Measurements from ENCODE around the gene PDZD2.
"Not testable (repeated sequence)": the region's sequence is repeated elsewhere in the genome, so short reads cannot be mapped to it uniquely, and the experiment has no call there.

The PDZD2 gene

DNA sequence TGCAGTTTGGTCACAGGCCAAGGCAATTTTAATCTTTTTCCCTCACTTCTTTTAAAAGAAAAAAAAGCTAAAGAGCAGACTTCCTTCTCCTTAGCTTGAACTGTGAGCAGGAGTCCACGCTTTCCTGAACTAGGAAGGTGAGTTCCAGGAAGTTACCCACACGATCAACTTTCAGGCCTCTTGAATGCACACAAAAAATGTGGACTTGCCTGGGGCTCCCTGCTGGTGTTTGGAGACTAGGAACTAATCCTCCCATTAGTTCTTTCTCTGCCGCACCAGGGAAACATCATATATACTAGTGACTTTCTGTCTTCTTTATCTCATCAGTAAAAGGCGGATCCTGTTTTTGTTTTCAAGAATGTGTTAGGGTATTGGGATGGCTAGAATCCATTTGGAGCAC, 295.2 kb downstream of the PDZD2 start:
- no peak for DNase-seq (ENCODE audit: low read depth)

DNA sequence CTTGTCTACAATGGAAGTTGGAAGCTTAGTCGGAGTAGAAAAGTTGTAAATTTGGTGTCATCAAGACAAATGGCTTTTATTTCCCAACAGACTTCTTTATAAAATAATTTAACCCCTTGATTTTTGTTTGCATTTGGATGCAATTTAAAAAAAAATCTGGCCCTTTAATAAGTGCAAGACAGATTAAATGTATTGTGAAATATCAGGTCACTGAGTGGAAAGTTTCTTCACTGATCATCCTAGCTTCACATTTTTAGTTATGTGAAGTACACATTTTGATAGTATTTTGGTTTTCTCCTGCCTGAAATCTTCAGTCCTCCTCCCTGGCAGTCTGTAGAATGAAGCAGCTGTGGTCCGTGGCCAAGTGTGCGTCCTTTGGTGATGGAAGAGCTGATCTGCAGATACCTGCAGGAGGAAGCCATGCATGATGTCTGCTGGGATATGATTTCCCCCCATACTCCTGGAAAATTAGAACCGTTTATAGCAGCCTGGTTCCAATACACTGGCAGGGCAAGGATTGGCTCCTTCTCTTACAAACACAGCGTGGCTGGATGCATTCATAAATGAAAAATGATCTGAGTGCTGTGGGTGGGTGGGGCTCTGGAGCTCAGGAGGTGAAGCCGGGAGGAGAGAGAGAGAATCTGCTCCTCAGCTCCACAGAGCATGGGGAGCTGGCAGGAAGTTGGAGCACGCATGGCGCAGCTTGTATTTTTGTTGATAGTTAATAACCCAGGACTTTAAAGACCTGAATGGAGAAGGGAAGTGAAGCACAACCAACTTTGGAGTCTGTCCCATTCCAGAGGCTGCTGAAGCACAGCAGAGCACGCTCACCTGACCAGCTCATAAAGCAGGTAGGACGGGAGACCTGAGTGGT, 296.8 kb downstream of the PDZD2 start:
- DNase-seq (ENCODE audit: low read depth), result no peak

DNA sequence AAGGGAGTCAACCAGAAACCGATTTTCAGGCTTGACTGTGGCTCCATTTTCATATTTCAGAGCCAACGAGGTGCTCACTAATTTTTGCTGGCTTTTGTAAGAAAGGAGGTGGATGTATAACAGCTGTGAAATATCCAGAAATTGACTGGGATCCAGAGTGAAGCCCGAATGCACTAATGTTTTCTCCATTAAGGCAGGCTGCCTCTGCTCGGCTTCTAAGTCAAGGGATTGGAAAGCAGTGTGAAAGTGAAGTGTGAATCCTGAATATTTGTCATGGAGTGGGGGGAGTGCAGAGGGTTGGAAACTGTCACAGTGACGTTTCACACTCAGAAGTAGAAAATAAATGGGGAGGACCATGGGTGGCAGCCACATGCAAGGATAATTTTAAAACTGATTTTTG, 297.8 kb downstream of the PDZD2 start:
- DNase-seq (ENCODE audit: low read depth), result no peak

DNA sequence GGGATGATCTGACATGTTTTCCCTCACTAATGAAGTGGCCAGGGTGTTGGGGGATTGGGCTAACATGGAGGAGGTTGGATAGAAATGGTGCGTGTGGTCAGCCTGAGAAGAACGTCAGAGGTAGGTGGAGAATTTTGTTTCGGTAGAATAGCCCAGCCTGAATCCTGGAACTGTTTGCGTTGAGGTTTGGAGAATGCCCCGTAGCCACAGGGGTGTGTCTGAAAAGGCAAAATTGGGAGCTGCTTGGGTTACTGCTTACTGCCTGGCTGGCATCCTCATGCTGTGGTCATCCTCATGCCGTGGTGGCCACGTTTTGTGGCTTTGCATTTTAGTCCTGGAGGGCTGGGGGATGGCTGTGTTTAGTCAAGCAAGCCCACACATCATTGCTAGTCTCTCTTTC, 298.3 kb downstream of the PDZD2 start:
- no peak for DNase-seq (ENCODE audit: low read depth)

DNA sequence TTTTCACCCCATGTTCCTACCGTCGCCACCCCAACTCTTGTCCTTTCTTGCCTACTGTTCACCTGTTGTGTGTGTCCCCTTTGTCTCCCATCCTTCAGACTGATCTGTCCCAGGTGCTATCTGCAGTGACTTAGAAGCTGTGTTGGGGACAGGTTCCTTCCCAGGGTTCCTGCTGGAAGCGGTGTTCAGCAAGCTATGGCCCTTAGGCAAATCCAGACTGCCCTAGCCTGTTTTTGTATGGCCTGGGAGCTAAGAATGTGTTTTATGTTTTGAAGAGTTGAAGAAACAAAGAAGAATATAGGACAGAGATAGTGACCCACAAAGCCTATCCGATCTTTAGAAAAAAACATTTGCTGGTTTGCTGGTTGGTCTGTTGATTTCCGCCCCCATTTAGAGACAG, 298.8 kb downstream of the PDZD2 start:
- no peak for DNase-seq (ENCODE audit: low read depth)

DNA sequence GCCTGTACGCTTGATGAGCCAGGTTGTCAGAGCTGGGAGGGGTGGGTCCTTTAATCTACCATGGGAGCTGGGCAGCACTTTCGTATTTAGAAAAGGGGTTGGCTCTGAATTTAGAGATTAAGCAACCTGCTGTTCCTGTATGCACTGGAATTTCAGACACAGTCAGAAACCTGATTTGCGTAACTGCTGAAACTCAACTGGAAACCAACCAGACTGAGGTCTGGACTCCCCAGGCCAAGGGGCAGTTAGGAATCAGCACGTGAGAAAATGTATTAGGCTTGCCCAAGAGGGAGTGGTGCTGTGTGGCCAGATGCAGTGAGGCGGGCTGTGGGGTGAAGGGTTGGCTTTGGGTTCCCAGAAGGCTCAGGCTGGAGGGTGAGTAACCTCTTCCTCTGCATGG, 300.2 kb downstream of the PDZD2 start:
- DNase-seq (ENCODE audit: low read depth), result no peak

DNA sequence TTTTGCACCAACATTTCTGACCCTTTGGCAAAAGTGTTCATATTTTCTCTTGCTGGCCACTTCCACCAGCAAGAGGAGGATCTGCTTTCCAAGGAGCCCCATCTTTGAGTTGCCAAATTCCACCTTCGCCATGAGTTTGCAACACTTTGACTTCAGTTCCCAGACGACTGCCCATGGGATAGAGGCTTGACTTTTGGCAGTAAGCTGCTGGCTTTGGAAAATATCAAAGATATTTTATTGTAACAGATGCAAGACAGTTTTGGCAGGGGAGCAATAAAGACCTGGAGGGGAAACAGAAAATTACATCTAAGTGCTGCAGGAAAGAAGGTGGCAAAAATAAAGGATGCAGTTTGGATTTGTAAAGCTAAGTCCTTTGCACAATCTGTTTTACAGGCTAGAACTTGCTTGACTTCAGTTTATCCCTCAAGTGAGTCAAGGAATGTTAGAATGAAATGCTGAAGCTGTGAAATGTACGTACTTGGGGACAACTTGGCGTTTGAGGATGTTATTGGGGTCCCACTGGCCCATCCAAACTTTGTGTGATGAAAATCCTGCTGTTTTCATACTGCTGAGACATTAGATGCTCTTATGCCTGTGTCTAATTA, 302.3 kb downstream of the PDZD2 start:
- DNase-seq (ENCODE audit: low read depth), result no peak

DNA sequence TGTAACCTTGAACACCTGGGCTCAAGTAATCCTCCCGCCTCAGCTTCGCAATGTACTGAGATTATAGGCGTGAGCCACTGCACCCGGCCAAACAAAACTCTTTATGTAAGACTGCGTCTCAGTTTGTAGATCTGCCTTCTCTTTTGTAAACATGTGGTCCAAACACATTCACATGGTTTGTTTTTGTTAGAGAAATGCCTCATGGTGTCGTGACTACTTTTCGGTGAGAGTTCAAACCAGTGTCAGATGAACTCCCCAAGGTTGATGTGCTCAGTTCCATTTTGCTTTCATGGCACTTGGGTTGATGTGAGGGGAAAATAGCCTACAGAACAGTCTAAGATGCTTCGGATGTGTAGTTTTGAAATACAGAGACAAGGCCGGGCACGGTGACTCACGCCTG, 303.6 kb downstream of the PDZD2 start:
- DNase-seq (ENCODE audit: low read depth), result no peak

DNA sequence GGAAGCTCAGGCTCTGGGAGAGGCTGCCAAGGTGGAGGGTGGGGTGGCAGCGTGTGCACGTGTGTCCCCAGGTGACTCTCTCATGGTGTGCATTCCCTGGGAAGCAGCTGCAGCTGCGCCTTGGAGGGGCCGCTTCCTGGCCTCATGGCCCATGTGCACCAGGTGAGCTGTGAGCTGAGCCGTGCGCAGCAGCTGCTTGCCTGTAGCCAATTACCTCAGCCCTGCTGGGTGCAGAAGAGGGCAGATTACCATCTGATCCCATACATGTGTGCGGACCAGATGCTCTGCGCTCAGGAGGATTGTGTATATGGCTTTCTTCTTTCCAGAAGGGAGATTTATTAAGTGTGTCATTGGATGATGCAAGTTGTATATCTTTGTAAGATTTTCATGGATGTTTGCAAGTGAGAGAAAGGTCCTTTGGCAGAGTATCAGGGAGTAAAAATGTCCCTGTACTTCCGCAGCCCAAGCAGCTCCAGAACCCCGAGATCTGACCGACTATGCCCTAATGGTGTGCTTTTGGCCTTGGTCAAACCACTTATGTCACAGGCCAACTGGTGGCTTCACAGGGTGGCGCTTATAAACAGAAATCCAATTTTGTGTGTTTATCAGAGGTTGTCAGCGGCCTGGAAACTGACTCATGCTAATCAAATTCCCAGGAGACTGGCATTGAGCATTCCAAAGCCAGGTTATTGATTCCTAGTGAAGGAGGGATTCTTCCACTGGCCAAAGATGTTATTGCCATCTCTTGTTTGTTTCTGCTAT, 305.9 kb downstream of the PDZD2 start:
- no peak for DNase-seq (ENCODE audit: low read depth)

DNA sequence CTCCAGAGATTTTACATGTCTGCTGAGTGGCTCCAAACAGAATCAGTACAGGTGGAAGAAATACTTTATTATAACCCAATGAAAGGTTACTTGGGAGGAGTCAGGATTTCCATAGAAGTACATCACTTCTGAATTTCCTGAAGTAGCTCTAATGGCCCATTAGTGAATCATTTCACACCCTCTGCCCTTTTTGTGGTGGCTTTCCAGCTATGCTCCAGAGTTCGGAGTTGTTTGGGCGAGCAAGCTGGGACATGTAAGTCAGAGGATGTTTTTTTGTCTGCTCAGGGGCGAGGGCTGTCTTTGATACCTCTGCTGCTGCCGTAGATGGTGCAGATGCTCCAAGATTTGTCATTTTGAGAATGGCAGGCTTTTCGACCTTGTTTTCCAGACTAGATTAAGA, 309.1 kb downstream of the PDZD2 start:
- no peak for DNase-seq (ENCODE audit: low read depth)

DNA sequence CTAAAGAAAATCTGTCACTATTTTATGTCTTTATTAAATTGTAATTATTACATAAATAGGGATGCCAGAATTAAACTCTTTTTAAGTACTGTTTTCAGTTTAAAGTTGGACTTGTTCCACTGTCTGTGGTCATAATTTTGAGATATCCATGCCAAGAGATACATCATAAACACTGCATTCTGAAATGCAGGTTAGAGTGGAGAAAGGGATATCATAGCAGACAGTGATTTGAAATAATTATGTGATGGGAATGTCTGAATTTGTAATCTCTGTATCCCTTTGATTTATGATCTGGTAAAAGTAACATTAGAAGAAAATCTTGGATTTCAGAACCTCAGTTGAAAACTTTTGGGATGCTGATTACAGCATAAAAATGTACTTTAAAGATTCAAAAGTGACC, 313.1 kb downstream of the PDZD2 start:
- DNase-seq (ENCODE audit: low read depth), result no peak

DNA sequence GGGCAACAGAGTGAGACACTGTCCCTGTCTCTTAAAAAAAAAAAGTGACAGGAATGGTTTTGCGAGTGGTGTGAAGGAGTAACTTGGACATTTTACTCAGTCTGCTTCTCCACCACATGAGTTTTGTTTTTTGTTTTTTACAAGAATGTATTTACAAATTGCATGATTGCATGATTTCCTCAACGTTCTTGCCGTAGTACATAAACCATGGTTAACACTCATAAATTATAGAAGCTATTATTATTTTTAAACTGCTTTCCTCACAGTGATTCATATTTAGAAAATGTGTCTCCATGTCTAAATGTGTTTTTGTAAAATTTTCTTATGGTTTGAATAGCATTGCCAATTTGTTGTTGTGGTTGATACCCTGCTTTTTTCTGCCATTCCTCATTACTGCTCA, 315.2 kb downstream of the PDZD2 start:
- no peak for DNase-seq (ENCODE audit: low read depth)

DNA sequence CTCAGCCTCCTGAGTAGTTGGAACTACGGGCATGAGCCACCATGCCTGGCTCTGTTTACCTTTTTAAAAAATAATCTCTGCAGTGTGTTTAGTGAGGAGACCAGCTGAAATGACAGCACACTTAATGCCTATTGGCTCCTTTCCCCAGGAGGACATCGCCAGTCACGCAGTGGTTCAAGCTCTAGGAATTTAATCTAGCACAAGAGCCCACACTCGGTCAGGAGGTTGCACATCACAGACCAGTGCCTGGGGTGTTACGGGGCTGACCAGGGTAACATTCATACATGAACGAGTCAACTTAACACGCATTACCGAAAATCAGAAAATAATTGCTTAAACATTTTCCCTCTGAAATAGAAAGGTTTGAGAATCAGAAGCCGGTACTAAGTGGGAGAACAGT, 318.2 kb downstream of the PDZD2 start:
- DNase-seq (ENCODE audit: low read depth), result no peak

DNA sequence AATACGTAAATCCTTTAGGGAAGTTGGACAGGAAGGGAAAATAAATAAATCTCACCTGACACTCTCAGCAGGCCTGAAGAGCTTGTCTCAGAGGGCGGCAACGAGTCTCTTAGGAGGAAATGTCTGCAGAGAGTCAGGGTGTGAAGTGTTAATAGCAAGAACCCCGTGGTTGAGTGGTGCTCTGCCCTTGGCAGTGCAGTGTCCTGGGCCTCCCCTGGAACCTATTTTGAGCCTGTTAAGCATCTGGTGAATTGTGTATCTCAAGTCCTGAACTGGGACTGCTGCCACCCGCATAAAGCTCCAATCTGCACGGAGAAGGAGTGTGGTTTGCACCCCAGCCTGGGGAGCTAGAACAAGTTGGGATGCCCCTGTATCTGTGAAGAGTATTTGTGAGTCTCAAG, 323.4 kb downstream of the PDZD2 start:
- no peak for DNase-seq (ENCODE audit: low read depth)

DNA sequence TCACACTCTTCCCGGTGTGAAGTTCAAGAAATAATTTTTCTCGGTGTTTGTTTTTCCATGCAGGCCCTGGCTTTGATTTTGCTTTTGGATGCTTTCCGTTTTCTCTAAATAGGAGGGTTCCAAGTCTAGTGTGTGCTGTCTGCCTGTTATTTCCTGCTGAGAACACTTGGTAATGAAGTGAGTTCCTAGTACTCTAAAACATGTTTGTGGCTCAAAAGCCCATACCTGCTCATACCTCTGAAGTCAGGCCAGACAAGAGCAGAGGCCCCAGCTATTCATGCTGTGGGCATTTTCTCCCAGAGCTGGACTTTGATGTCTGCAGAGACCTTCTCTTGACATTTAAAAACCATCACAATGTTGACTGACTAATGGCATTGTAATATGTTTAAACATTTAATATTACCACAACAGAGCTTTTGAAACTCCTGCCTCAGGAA, 324.0 kb downstream of the PDZD2 start:
- DNase-seq (ENCODE audit: low read depth), result no peak

DNA sequence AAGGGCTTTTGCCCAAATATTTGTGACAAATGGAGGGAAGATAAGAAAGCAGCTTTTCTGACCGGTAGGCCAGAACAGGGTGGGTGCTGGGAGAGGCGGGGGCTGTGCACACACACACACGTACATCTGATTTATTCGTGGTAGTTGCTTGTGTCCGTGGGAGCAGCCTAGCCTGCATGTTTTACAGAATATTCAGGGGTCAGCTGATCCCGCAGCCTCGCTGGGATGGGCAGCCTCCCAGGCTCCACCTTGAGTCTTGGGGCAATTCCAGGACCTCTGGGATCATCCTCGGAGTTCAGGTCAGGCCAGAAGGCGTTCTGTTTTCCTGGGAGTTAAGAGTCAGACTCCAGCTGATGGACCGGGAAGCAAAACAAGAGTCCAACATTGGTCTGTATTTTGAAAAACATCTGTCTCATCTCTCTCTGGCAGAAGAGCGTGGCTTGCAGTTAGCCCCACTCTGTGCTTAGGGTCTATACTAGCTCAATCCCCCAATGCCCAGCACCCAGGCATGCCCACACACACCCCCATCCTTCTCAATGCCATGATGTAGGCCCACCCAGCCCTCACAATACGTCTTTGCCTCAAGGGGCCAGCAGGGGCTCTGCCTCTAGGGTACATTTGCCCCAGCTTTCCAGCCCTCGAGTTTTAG, 324.6 kb downstream of the PDZD2 start:
- DNase-seq (ENCODE audit: low read depth), result no peak

DNA sequence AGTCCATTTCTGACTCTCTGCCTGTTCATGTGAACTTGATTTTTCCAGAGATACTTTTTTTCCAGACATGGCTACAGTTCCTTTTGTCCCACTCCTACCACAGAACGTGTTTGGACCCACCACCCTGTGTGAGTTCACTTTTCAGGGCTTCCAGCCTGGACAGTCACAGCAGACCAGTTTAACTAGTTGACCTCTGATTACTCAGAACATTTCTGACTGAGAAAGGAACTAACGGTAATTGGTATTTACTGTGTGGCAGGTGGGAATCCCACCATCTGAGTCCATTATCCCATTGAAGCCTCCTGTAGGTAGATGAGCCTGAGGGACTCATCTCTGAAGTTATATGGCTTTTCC, 325.1 kb downstream of the PDZD2 start:
- no peak for DNase-seq (ENCODE audit: low read depth)

DNA sequence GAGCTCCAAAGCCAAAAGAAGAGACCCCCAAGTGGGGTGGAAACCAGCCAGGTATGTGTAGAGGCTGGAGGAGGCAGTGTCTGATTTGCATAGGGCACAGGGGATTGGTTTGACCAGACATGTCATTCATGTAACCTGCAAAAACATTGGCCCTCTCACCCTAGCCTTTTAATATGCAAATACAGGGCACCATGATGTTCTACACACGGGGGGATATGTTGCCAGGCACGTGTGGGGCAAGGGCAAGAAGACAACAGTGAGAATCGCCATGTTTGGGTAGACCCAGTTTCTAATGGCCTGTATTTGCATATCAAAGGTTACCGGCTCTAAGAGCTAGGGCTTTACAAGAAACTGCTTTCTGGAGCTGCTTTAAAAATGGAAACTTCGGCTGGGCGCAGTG, 326.3 kb downstream of the PDZD2 start:
- no peak for DNase-seq (ENCODE audit: low read depth)

DNA sequence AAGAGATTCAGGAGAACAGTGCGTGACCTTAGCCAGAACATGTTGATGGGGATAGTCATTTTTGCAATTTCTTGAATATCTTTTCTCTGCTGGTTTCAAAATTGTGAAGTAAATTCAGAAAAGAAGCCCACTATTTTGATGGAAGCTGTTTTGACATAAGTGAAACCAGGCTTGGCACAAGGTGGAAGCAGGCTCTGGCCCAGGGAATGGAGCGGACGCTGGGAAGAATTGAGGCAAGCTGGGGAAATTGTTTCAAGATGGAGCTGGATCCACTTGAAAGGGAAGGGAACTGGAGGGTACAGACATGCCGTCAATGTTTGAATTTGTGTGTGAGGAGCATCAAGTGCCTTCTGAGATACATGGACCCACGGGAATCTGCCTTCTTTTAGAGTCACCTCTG, 328.0 kb downstream of the PDZD2 start:
- no peak for DNase-seq (ENCODE audit: low read depth)

DNA sequence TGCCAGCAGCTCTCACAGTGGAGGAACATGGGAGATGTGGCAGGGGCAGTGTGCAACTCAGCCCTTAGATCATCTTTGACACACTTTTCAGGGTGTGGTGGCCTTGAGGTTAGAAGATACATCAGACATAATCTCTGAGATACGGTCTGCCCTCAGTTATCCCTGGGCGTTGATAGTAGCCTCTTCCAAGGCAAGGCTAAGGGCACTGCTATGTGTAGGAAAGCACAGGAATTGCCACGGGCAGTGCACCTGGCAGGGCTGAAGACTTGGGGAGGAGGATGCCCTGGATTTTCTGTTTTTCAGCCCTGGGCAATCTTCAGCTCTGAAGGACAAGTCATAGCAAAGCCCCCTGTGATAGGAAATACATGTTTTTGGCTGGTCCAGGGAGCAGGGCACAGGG, 328.5 kb downstream of the PDZD2 start:
- DNase-seq (ENCODE audit: low read depth), result no peak

DNA sequence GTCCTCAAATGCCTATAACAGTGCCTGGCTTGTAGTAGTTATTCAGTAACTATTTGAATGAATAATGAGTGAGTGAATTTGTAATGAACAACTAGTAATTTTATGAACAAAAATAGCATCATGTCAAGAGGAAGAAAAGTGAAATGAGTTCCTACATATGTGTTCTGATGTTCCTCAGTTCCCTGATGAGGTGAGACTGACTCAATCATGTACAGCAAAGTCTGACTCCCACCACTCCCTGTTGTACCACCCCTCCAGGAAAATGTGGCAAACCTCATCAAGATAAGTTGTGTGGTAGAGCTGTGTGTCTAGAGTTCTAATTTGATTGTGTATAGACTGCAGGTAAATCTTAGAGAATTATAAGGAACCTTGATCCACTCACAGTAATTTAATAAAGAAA, 333.6 kb downstream of the PDZD2 start:
- DNase-seq (ENCODE audit: low read depth), result no peak

DNA sequence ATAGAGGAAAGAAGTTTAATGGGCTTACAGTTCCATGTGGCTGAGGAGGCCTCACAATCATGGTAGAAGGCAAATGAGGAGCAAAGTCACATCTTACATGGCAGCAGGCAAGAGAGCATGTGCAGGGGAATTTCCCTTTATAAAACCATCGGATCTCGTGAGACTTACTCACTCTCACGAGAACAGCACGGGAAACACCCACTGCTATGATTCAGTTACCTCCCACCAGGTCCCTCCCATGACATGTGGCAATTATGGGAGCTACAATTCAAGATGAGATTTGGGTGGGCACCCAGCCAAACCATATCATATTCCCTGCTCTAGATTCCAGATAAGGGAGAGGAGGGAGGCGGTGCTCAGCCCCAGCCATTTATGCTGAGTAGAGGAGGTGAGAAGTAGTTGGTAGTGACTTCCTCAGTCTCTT, 336.3 kb downstream of the PDZD2 start:
- not testable (repeated sequence) for DNase-seq (ENCODE audit: low read depth)

DNA sequence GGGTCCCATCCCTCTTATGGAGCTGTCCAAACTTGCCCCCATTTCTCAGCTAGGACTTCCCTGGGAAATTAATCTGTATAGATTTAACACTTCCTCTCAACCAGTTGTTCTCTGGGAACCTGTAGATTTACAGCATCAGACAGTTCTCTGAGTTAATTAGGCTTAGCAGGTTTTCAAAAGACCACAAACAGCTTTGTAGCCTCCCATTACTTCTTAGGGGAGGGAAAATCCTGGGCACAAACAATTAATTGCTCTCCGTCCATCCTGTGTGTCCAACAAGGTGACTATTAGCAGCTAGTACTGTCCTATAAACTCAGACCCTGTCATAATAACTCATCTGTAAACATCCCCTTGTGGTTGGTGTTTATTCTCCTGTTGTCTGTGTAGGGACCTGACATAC, 337.2 kb downstream of the PDZD2 start:
- no peak for DNase-seq (ENCODE audit: low read depth)
